ENCODE results near the gene LSM12.
A peak's percentile ranks its signal among the peaks of the same experiment; 100 is the strongest.
"Not testable (repeated sequence)": the region's sequence is repeated elsewhere in the genome, so short reads cannot be mapped to it uniquely, and the experiment has no call there.

LSM12 gene

DNA sequence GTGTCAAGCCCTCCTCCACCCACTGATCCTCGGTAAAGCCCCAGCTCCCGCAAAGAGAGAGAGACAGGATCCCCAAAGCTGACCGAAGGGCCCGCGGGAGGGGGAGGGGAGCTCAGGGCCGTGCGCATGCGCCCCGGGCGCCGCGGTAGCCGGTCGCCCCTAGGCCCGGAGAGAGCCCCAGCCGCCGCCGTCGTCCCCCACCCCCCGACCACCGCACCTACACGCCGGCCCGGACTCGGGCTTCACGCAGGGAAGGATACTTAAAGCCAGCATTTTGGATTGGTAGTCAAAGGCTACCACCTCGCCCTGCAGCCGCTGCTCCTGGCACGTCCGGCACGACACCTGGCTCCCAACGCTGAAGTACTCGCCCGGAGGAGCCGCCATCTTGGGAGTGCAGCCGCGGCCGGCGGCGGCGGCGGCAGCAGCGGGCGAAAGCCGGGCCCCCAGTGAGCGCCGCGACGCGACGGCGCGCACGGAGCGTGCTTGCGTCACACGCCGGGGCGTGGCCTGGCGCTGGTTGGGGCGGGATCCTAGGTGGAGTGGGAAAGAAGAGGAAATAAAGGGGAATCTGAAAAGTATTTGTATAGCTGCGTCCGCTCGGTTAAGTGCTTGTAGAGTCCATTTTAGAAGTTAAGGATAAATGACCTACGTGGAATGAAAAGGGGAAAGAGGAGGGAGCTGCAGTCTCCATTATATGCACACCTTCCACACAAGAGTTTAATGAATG lies at the start of gene LSM12:
Gene LSM12 (minus strand): TSS at position 468 of the 727 bp plus-strand sequence. CDS start 84 bp downstream, at position 384.
- DNase-seq (ENCODE audit: low spot score) = peak; percentile 94

DNA sequence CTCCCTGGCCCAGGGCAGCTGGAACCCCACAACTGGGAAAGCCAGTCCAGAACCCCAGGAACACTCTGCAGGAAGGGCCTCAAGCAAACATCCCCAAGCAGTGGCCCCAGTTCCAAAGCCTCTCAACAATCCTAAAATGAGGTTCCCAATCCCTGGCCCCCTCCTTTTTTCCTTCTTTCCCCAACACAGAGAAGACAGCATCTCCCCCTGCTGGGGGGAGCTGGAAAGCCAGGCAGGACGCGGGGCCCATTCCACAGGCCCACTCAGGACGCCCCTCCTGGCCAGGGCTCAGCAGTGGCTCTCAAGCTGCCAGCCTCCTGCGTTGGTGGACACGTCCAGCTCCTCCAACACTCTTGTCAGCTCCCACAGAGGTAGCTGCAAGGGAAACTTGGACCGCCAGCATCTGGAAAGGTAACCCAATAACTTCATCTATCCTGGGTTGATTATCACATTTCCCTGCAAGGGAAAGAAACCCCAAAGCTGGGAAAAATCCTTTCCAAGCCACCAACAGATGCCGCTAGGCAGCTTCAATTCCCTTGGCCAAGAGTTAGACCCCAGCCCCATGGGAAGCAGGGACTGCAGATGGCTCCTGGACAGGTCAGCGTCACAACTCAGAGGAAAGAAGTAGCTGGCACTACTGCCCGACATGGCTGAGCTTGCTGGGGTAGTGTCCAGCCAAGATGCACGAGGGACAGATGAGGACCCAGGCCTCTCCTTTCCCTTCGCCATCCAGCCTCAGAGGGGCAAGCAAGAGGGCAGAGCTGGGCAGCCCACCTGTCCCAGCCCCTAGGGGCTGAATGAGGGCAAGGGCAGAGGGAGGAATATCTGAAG lies 49.3 kb upstream of the LSM12 start:
- DNase-seq (ENCODE audit: low spot score) = peak; percentile 69

DNA sequence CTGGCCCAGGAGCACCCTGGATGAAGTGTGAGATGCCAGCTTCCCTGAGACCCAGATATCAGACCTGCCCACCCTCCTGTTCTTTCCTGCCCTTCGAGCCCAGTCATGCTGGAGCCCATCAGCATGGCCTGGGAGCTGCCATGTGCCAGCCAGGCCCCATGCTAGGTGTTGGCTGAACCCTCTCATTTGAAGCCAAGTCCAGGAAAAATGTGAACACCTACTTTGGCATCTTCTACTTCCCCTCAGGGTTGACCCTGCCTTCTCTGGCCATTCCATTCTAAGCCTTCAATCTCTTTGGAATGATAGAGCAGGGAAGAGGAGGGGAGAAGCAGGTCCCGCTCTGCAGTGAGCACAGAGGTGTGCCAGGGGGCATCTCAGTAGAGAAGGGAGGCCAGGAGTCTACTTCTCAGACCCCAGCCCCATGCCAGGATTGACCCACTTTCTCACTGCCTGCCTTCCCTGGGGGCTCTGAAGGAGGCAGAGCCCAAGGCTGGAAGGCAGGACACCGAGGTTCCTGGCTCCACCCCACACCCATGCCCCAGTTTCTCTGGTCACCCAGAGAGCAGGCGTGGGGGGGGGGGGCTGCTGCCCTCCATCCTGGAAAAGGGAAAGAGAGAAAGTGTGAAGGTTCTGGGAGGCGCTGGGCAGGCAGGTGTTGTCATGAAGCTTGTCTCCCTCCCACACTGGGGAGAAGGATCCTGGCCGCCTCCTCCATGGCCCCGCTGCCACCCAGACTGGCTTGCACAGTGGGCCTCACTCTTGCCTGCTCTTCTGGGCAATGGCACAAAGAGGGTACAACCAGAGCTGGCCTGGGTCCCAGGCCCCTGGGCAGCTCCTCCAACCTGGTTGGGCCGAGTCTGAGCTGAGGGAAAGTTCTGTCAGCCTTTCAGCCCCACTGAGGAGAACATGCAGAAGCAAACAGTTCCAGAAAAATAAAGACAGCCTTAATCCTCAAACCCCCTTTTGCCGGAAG lies 47.7 kb upstream of the LSM12 start:
- no peak for DNase-seq (ENCODE audit: low spot score)

DNA sequence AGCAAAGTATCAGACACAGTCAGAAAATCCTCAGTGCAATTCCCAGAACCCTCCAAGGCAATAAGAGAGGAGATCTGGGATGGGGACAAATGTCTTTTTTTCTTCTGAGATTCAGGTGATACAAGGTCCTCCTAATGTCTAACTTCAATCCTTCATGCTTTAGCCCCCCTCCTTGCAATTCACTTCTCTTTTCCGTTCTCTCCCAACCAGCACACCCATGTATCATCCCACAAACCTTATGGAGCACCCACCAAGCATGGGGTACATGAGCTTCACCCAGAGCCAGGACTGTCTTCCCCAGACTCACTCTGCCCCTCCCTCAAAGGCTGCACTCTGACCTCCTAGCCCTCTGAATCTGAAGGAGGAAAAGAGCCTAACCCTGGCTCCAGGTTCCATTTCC lies 46.9 kb upstream of the LSM12 start:
- no peak for DNase-seq (ENCODE audit: low spot score)

DNA sequence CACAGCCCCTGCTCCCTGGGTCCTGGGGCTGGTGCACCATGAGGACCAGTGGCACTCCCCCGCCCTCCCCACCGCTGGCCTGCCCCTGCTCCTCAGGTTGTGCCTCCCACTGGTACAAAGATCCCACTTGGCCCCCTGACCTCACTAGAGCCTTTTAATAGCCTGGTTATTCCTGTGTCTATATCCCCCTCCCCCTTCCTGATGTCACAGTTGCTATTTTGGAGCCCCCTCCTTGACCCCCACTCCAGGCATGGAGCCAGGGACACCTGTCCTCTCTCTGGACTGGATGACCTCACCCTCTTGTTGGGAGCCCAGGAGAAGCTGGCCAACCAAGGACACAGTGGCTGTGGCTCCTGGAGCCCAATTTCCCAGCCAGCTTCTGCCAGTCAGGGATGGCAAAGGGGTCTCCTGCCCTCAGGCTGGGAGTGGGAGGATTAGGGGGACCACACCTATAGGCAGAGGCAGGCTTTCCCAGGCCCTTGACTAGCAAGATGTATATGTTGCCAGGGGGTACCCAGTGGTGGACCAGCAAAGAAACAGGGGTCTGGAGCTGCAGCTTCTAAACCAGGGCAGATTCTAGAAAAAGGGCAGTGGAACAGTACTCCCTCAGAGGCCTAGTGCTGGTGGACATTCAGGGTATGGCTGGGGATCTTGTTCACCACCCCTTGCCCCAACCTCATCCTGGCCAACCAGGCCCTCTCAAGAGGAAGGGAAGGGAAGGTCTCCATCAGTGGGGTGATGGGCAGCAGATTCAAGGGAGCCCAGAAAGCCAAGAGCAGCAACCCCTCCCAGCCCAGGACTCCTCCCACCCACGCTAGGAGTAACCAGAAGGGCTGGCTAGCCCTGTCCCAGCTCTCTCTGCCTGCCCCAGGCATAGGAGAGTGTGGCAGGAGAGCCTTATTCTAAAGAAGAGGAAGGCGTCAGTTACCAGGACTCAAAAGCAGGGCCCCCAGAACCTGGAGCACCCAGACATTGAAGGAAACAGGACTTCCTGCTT lies 46.1 kb upstream of the LSM12 start:
- DNase-seq (ENCODE audit: low spot score) = no peak

DNA sequence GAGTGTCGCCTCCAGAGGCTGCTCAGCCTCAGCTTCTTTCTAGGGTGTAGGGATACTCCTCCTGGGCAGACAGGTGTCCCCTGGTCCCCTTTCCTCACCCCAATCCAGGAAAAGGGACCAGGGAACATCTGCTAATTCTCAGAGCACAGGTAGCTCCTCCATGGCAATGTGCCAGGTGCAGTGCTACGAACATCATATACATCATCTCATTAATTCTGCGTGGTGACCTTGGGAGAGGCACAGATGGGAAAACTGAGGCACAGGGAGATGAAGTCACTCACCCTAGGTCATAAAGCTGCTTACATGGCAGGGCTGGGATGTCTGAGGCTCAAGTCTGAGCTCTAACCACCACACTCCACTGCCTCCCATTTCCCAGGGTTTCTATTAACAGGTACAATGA lies 45.3 kb upstream of the LSM12 start:
- DNase-seq (ENCODE audit: low spot score) = no peak

DNA sequence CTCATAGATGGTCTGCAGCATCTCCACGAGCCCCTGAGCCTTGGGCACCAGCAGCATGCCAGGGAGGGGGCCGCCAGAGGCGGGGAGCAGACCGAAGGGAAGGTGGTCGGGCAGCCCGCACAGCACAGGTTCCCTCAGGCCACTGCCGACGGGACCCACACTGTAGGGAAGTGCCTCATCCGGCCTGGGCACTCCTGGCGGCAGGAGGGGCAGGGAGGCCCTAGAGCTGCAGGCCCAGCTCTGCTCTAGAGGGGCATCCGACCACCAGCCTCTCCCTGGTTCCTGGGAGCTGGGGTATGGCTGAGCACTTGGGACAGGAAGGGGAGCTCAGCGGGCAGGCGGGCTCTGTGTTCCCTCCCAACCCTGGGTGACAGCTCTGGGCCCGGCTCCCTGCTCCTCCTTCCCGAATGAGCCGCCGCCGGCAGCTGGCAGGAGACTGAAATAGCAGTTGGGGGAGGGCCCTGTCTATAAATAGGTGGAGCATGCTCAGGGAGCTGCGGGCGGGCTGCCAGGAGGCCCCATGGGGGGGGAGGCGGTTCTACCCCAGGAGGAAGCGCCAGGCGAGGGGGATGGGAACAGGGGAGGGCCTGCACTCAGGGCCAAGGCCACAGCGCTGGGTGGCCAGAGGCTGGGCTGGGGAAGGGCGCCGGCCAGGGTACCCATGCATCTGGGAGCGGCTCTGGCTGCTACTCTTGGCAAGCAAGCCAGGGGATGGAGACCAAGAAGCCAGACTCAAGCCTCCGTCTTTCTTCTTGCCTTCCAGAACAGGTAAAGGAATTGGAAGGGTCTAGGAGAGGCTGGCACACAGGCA lies 44.6 kb upstream of the LSM12 start:
- peak; percentile 91 for DNase-seq (ENCODE audit: low spot score)

DNA sequence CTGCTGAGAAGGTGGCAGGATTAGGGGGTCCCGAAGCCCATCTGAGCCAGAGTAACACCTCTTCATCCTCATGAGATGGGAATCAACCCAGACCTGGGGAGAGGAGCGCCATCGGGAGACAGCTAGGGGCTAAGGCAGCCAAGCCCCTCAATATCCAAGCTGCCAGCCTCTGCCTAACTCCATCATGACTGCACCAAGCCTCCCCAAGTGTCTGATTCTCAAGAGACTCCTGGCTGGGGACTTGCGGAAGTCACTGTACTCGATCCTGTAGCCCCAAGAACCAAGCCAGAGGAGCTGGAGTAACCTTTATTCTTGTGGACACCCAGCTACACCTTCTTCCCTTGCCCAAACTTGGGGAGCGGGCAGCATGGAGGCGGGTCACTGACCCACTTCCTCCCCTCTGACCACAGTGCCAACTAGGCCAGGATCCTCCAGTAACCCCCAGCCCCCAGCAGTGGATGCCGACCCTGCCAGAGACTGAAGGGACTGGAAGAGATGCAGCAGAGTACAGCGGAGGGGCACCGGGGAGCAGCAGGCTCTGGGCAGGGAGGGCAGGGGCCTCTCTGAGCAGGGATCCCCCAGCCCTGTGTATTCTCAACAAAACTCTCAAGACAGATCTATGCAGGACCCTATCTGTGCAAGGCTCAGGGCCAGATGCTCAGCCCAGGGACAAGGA lies 43.7 kb upstream of the LSM12 start:
- no peak for DNase-seq (ENCODE audit: low spot score)

DNA sequence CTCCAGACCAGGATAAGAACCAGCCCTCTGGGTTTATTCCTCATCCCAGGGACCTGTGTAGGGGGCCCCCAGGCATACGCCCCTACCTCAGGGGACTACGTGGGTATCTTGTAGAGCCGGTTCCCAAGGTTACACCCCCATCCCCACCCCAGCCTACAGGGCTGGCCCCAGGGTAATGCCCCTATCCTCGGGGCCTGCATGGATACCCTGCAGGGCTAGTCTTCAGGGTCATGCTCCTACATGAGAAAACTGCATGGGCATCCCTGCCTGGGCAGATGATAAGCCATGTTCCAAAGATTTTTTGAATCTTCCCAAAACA lies 42.8 kb upstream of the LSM12 start:
- no peak for DNase-seq (ENCODE audit: low spot score)

DNA sequence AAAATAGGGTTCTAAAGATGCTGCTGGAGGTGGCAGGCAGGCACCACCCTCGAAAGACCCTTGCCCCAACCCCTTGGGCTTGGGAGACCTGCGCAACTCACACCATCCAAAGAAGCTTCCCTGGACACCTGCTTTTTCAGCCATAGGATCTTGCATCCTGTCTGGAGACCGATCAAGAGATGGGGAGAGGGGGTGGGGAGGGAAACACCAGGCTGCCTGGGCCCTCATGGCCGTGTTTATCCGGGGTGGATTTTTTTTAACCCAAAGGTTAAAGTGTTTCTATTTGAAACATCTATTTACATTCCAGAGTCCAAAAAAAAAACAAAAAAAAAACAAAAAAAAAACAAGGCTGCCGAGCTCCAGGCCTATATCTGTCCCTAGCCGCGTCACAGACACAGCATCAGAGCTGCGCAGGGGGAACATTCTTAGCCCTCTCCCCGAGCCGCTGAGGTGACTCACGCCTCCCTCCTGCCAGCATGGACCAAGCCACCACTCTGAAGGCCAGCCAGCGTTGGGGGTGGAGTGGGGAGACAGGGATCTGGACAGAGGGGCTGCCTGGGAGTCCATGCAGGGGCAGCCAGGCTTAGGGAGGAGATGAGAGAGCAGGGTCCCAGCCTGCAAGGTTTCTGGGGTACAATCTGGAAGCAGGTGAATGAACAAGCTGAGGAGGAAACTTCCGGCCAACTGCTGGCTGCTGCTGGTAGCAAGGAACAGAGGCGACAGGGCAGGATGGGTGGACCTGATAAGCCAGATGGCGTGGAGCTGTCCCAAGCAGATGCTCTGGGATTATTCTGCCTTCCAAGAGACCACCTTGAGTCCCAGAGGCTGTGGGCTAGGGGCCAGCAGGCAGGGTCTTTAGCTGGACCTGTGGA lies 42.2 kb upstream of the LSM12 start:
- peak; percentile 65 for DNase-seq (ENCODE audit: low spot score)

DNA sequence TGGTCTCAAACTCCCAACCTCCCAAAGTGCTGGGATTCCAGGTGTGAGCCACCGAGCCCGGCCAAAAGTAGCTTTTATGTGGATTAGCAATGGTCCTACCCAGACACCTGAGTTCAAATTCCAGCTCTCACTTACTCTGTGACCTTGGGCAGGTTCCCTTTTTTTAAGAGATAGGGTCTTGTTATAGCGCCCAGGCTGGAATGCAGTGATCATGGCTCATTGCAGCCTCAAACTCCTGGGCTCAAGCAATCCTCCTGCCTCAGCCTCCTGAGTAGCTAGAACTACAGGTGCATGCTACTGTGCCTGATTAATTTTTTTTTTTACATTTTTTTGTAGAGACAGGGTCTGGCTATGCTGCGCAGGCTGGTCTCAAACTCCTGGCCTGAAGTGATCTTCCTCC lies 40.3 kb upstream of the LSM12 start:
- no peak for DNase-seq (ENCODE audit: low spot score)

DNA sequence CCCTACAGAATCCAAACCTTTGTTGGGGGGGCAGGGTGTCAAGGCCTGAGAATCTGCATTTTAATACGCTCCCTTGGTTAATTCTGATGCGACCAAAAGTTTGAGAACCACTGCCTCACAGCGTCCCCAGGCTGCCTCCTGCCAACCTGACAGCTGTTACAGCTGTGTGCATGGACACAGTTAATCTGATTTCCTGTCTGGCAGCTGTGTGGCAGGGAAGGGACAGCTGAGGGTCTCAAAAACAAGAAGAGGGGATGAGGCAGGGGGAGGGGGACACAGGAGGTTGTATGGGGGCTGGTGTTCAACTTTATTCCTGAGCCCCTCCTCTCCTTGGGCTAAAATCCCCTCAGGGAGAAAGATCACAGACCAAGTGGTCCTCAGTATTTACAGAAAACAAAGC lies 39.5 kb upstream of the LSM12 start:
- no peak for DNase-seq (ENCODE audit: low spot score)

DNA sequence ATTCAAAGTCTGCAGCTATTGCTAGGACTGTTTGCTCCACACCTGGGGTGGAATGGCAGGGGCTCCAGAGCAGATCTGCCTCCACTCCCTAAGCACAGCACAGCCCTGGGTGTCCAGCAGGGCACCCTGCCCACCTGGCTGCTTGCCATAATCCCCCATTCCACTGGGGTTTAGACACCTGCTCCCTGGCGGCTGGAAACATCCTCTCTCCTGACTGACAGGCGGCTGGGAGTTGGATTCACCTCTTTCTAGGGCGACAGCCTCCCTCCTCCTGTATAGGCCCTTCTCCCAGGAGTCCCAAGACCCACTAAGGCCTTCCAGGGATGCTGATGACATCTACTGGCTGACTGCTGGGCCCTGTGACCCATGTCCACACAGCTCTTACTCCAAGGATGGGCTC lies 39.0 kb upstream of the LSM12 start:
- no peak for DNase-seq (ENCODE audit: low spot score)

DNA sequence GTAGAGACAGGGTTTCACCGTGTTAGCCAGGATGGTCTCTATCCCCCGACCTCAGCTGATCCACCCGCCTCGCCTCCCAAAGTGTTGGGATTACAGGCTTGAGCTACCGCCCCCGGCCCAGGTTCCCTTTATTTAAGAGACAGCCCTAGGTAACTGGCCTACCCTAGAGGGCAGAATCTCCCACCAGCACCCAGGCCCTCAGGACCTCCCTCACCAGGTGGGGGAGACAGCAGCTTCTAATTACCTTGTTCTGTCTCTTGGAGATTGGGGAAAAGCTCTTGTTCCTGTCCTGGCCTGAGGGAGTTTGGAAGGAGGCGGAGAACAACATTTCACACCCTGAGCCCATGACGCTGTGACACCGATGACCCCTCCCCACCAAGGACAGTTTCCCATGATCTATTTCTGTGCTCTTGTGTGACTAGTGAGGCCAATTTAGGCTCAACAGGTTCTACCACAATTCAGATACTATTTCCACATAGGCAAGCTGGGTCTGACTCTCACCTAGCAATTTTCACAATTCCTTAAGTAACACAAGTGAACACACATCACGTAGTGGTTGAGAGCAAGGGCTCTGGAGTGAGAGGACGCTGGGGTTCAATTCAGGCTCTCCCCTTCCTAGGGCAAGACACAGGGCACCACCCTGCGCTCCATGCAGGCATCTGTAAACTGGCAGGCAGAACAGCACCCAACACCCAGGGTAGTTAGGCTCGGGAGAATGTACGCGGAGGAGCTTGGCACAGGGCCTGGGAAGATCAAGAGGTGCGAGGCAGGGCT lies 36.6 kb upstream of the LSM12 start:
- DNase-seq (ENCODE audit: low spot score) = no peak

DNA sequence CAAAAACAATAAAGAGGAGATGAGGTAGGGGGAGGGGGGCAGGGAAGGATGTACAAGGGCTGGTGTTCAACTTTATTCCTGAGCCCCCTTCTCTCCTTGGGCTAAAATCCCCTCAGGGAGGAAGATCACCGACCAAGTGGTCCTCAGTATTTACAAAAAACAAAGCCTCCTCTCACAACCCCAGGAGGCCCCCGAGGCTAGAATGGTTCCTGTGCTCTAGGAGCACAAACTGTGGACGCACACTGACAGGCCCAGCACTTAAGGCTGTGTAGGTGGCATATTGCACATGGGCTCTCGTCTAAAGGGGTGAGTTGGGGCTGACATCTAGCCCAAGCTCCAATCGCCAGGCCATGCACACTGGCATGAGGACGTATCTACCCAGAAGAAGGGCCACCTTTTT lies 35.4 kb upstream of the LSM12 start:
- DNase-seq (ENCODE audit: low spot score) = not testable (repeated sequence)

DNA sequence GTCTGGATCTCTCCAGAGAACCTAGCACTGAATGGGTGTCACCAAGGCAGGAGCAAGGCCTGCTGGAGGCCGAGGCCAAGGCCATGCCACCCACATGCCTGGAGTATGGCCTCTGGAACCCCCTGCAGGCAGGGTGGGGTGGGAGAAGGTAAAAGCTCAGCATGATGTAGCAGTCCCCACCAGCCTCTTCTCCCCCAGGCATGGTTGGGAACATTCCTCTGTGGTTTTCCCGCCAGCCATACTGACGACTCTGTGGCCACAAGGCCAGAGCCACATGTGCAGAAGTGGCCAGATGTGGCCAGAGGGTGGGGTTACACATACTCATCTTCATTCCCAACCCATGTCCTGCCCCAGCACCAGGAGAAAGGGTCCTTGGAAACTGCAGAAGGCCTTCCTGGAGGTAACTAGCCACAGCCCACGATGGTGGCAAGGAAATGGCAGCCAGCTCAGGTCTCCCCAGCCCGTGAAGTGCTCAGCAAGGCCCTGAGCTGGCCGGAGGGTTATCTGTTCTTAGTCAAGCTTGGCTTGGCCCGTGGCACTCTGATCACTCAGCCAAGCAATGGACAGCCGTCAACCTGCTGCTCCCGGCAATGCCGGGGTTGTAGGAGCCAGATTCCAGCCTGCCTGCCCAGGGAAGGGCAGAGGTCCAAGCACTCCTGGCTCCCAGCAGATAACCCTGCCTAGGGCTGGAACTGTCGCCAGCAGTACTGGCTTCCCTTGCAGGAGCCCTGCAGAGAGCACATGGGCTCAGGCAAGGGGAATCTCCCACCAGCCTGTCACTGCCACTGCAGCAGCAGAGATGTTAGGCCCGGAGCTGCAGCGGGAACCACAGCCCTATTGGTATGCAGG lies 30.9 kb upstream of the LSM12 start:
- no peak for DNase-seq (ENCODE audit: low spot score)
